Stromal cell of bone marrow (primary cell): Measurements from ENCODE around the gene HMHB1.
"Not testable (repeated sequence)": the region's sequence is repeated elsewhere in the genome, so short reads cannot be mapped to it uniquely, and the experiment has no call there.

ENCODE experiments used
- DNase-seq: peaks from one replicate; pipeline ENCODE4 v3.0.0-alpha.2; 2012; ENCODE audit warnings: low read depth

The HMHB1 gene

GRCh38 chr5:143801252-143801939 lies 10.6 kb upstream of the HMHB1 start:
- no peak for DNase-seq

- DNase-seq: no peak
These were observed 6.1 kb upstream of the HMHB1 start for GRCh38 chr5:143805861-143806260.

- no peak for DNase-seq
These were observed 5.4 kb upstream of the HMHB1 start for GRCh38 chr5:143806579-143806978.

- DNase-seq: no peak
These were observed 4.6 kb upstream of the HMHB1 start for GRCh38 chr5:143807401-143807800.

GRCh38 chr5:143816370-143816769 lies 4.4 kb downstream of the HMHB1 start:
- not testable (repeated sequence) for DNase-seq

- DNase-seq: no peak
These were observed 7.8 kb downstream of the HMHB1 start for GRCh38 chr5:143819716-143820115.

- no peak for DNase-seq
These were observed 8.5 kb downstream of the HMHB1 start for GRCh38 chr5:143820451-143820850.

GRCh38 chr5:143824851-143825720 lies 13.1 kb downstream of the HMHB1 start:
- DNase-seq: peak; percentile 42

- DNase-seq: no peak
These were observed 15.0 kb downstream of the HMHB1 start for GRCh38 chr5:143826951-143827444.

- no peak for DNase-seq
These were observed 16.7 kb downstream of the HMHB1 start for GRCh38 chr5:143828710-143829109.

- no peak for DNase-seq
These were observed 21.2 kb downstream of the HMHB1 start for GRCh38 chr5:143833177-143833576.

GRCh38 chr5:143835251-143835650 lies 23.3 kb downstream of the HMHB1 start:
- no peak for DNase-seq

GRCh38 chr5:143836161-143836725 lies 24.3 kb downstream of the HMHB1 start:
- DNase-seq: no peak

GRCh38 chr5:143837306-143837848 lies 25.4 kb downstream of the HMHB1 start:
- DNase-seq: peak; percentile 40

- DNase-seq: no peak
These were observed 29.5 kb downstream of the HMHB1 start for GRCh38 chr5:143841446-143841845.

GRCh38 chr5:143842920-143843319 lies 31.0 kb downstream of the HMHB1 start:
- DNase-seq: no peak

GRCh38 chr5:143843461-143843860 lies 31.5 kb downstream of the HMHB1 start:
- no peak for DNase-seq

GRCh38 chr5:143850050-143850683 lies 38.2 kb downstream of the HMHB1 start:
- no peak for DNase-seq

GRCh38 chr5:143851383-143851782 lies 39.4 kb downstream of the HMHB1 start:
- no peak for DNase-seq

GRCh38 chr5:143860211-143860610 lies 48.2 kb downstream of the HMHB1 start:
- no peak for DNase-seq

GRCh38 chr5:143862271-143862670 lies 50.3 kb downstream of the HMHB1 start:
- DNase-seq: no peak

GRCh38 chr5:143865426-143866025 lies 53.6 kb downstream of the HMHB1 start:
- DNase-seq: no peak
